Cardiac muscle cell (in vitro differentiated cells and primary cell): Measurements from ENCODE around the gene TATDN2. TPM values are rescaled to one million over a fixed set of nuclear protein-coding genes. Genes with fewer than 3 reads are reported as not detected.
A peak's percentile ranks its signal among the peaks of the same experiment; 100 is the strongest.

ENCODE experiments used
- DNase-seq, 2 donors: peaks; one replicate each; pipeline versions ENCODE4 v3.0.0 to v3.0.0-alpha.2; 2010 to 2017; ENCODE audit warnings: low read depth in 1 of 2, low spot score in 1 of 2
- H3K27ac ChIP-seq: fragments of 200-600 bp; sonication (generic); 2 replicates; pipeline ENCODE4 v1.5.1; 2016
- H3K27me3 ChIP-seq: fragments of 200-600 bp; sonication (generic); 2 replicates; pipeline ENCODE4 v1.6.0; 2016; ENCODE audit warnings: control low read depth
- H3K36me3 ChIP-seq: fragments of 200-600 bp; sonication (generic); 2 replicates; pipeline ENCODE4 v1.5.1; 2016; ENCODE audit warnings: control low read depth
- H3K4me1 ChIP-seq: fragments of 200-600 bp; sonication (generic); 2 replicates; pipeline ENCODE4 v1.8.1; 2017; ENCODE audit warnings: low read depth, mild to moderate bottlenecking, mixed run types
- H3K4me3 ChIP-seq: fragments of 200-600 bp; sonication (generic); 2 replicates; pipeline ENCODE4 v1.5.1; 2016; ENCODE audit warnings: mild to moderate bottlenecking
- H3K9me3 ChIP-seq: fragments of 200-600 bp; sonication (generic); 2 replicates; pipeline ENCODE4 v1.5.1; 2017; ENCODE audit warnings: low read depth, mild to moderate bottlenecking, control low read depth
- CTCF ChIP-seq: IDR thresholded peaks from 2 replicates; pipeline ENCODE4 v1.5.1; 2012; ENCODE audit warnings: low read depth, mild to moderate bottlenecking, low read length
- polyA plus RNA-seq: library from polyadenylated mRNA; unstranded; fragments of >200 nt; fragmentation: Nextera tagmentation; extraction: Ambion mirVana; gene quantifications from 2 replicates; pipeline ENCODE4 v1.2.1, GENCODE V29; 2016
- total RNA-seq: library from RNA; depleted of rRNA; stranded (reverse); fragments of >200 nt; gene quantifications from 2 replicates; pipeline ENCODE4 v1.2.3, GENCODE V29; 2016

Gene TATDN2
- total and polyA plus RNA-seq, 2 experiments from 2014 or later: 7.7 to 13.1 TPM

- Histone ChIP-seq H3K36me3 (no peaks in the 10 kb centered on the region), H3K4me3 (no peak overlapping the region), H3K9me3 (no peaks in the 10 kb centered on the region), H3K27me3 (no peaks in the 10 kb centered on the region), H3K27ac (no peak overlapping the region), H3K4me1 (no peaks in the 10 kb centered on the region)
- TF ChIP-seq CTCF: no peak
- peak in 1 of 2 donors; percentile 82 for DNase-seq
Measured at GRCh38 chr3:10242182-10243065, 5.8 kb upstream of the TATDN2 start.

GRCh38 chr3:10244009-10244408 is 4.2 kb upstream of the TATDN2 start:
- no peaks in the 10 kb centered on the region for H3K9me3 ChIP-seq
- no peaks in the 10 kb centered on the region for H3K4me1 ChIP-seq
- no peak overlapping the region for H3K27ac ChIP-seq
- no peaks in the 10 kb centered on the region for H3K36me3 ChIP-seq
- no peak overlapping the region for H3K4me3 ChIP-seq
- TF ChIP-seq CTCF: no peak
- peak in 1 of 2 donors; percentile 36 for DNase-seq
- H3K27me3 ChIP-seq: no peaks in the 10 kb centered on the region

GRCh38 chr3:10245081-10245712 is 3.1 kb upstream of the TATDN2 start:
- Histone ChIP-seq H3K4me3 (no peak overlapping the region), H3K4me1 (peaks cover 5% of the 10 kb centered on the region), H3K36me3 (no peaks in the 10 kb centered on the region), H3K9me3 (no peaks in the 10 kb centered on the region), H3K27me3 (no peaks in the 10 kb centered on the region), H3K27ac (no peak overlapping the region)
- TF ChIP-seq CTCF: no peak
- DNase-seq: no peak

- Histone ChIP-seq H3K4me3 (peak overlapping the region; percentile 57), H3K36me3 (no peaks in the 10 kb centered on the region), H3K27ac (no peak overlapping the region), H3K9me3 (no peaks in the 10 kb centered on the region), H3K27me3 (no peaks in the 10 kb centered on the region), H3K4me1 (peaks cover 7% of the 10 kb centered on the region)
- no peak for DNase-seq
- no peak for TF ChIP-seq CTCF
Measured at GRCh38 chr3:10247679-10248183, 528 bp upstream of the TATDN2 start.

- TF ChIP-seq CTCF: no peak
- H3K27ac ChIP-seq: peak overlapping the region; percentile 58
- H3K9me3 ChIP-seq: no peaks in the 10 kb centered on the region
- H3K4me1 ChIP-seq: peaks cover 7% of the 10 kb centered on the region
- DNase-seq: peak in 1 of 2 donors; percentile 34
- peak overlapping the region; percentile 57 for H3K4me3 ChIP-seq
- H3K36me3 ChIP-seq: no peaks in the 10 kb centered on the region
- no peaks in the 10 kb centered on the region for H3K27me3 ChIP-seq
Measured at GRCh38 chr3:10248984-10249748, 907 bp downstream of the TATDN2 start.
